Fibroblast of mammary gland (primary cell): ENCODE measurements around the gene TMSB10.
A peak's percentile ranks its signal among the peaks of the same experiment; 100 is the strongest.

ENCODE experiments used
- DNase-seq: peaks from one replicate; pipeline ENCODE4 v3.0.0-alpha.2; 2010; ENCODE audit warnings: low read depth
- H3K4me3 ChIP-seq: 2 replicates; pipeline ENCODE4 v1.5.1; 2011; ENCODE audit warnings: low read depth, mild to moderate bottlenecking, low read length, moderate library complexity; ENCODE audit not compliant: control insufficient read depth
- CTCF ChIP-seq: conservative IDR thresholded peaks from 2 replicates; pipeline ENCODE4 v1.5.1; 2011; ENCODE audit warnings: low read depth, low read length, inconsistent platforms; ENCODE audit not compliant: control insufficient read depth, insufficient read depth

TMSB10 gene

GRCh38 chr2:84880395-84880644, 25.1 kb upstream of the TMSB10 start:
- no peak for TF ChIP-seq CTCF
- no peak for DNase-seq
- H3K4me3 ChIP-seq = peak overlapping the region; percentile 61

GRCh38 chr2:84880645-84881521, 24.6 kb upstream of the TMSB10 start, which contains the start of gene TRABD2A:
Gene TRABD2A (minus strand): TSS chr2:84881084. CDS start chr2:84881039, 45 bp downstream.
- peak; percentile 59 for DNase-seq
- no peak for TF ChIP-seq CTCF

GRCh38 chr2:84881581-84882413, 23.7 kb upstream of the TMSB10 start:
- peak; percentile 66 for TF ChIP-seq CTCF
- DNase-seq = peak; percentile 84
- peak overlapping the region; percentile 61 for H3K4me3 ChIP-seq

More at GRCh38 chr2:84880645-84881521, 24.6 kb upstream of the TMSB10 start, which contains the start of gene TRABD2A:
- peak within 1 kb of the TSS; percentile 61 for H3K4me3 ChIP-seq

GRCh38 chr2:84882414-84882738, 23.1 kb upstream of the TMSB10 start:
- TF ChIP-seq CTCF = no peak
- DNase-seq = no peak
- H3K4me3 ChIP-seq = no peak overlapping the region

- TF ChIP-seq CTCF = no peak
- DNase-seq = peak; percentile 54
Measured at GRCh38 chr2:84882775-84883550, 22.5 kb upstream of the TMSB10 start.

GRCh38 chr2:84884449-84884848, 21.0 kb upstream of the TMSB10 start:
- no peak for TF ChIP-seq CTCF
- no peak overlapping the region for H3K4me3 ChIP-seq
- DNase-seq = no peak

More at GRCh38 chr2:84882775-84883550, 22.5 kb upstream of the TMSB10 start:
- H3K4me3 ChIP-seq = no peak overlapping the region
